GM12878 (cell line): ENCODE measurements around the gene TBC1D1. TPM values are rescaled to one million over a fixed set of nuclear protein-coding genes. Genes with fewer than 3 reads are reported as not detected.

ENCODE experiments used
- ATAC-seq: fragments of 200-7000 bp; cut with Tn5 transposase; 3 replicates; pipeline ENCODE4 v1.9.1; 2020; ENCODE audit warnings: mild to moderate bottlenecking, moderate library complexity
- BruUV-seq: library from RNA; stranded (reverse); fragments of 400-500 nt; replicated peaks from 2 replicates; lab custom pipeline; 2021; lab: Mats Ljungman, UMichigan
- CTCF ChIA-PET: fragments of 300-600 bp; sonication (Branson Sonifier 250); formaldehyde crosslinking; extraction: SDS; loops from one replicate; lab custom pipeline; 2021; ENCODE audit warnings: inconsistent platforms; lab: Yijun Ruan, JAX
- POLR2A ChIA-PET: fragments of 350-600 bp; formaldehyde crosslinking; extraction: SDS; loops from one replicate; lab custom pipeline; 2021; ENCODE audit warnings: inconsistent platforms; lab: Charles Lee
- RAD21 ChIA-PET: fragments of 300-600 bp; sonication (Branson Sonifier 250); formaldehyde crosslinking; loops from one replicate; lab custom pipeline; 2023; ENCODE audit warnings: antibody characterized with exemption; ENCODE audit not compliant: unreplicated experiment; lab: Charles Lee
- SMC1A ChIA-PET: fragments of 300-600 bp; sonication (Branson Sonifier 250); formaldehyde crosslinking; loops from one replicate; lab custom pipeline; 2023; ENCODE audit not compliant: unreplicated experiment, uncharacterized antibody; lab: Charles Lee
- DNase-seq: peaks from one replicate; pipeline ENCODE4 v3.0.0-alpha.2; 2011; ENCODE audit warnings: low read depth, low spot score
- FAIRE-seq: peaks from 3 replicates; lab custom pipeline; 2011; peaks lifted over from hg19 to GRCh38; lab: Jason Lieb, UNC
- H2AFZ ChIP-seq: 2 replicates; pipeline ENCODE4 v1.6.0; 2011; ENCODE audit warnings: low read depth, low read length, control low read depth; ENCODE audit not compliant: control insufficient read depth
- H3K27ac ChIP-seq: 2 replicates; pipeline ENCODE4 v1.5.1; 2011; ENCODE audit warnings: control low read depth; ENCODE audit not compliant: control insufficient read depth, insufficient read depth
- H3K27me3 ChIP-seq, 2 experiments: replicated peaks in 1 of 2; 2 replicates each; pipeline versions ENCODE4 v1.6.0 to v1.6.1; 2011; ENCODE audit warnings: low read length in 1 of 2; ENCODE audit not compliant: control insufficient read depth in 2 of 2, insufficient read depth in 2 of 2
- H3K36me3 ChIP-seq, 2 experiments: 2 replicates each; pipeline ENCODE4 v1.5.1; 2011; ENCODE audit warnings: low read length in 1 of 2; ENCODE audit not compliant: control insufficient read depth in 2 of 2, insufficient read depth in 2 of 2
- H3K4me1 ChIP-seq: 2 replicates; pipeline ENCODE4 v1.6.1; 2011; ENCODE audit warnings: mild to moderate bottlenecking, low read length, moderate library complexity, mixed read lengths; ENCODE audit not compliant: control insufficient read depth, insufficient read depth
- H3K4me2 ChIP-seq: 2 replicates; pipeline ENCODE4 v1.6.0; 2011; ENCODE audit warnings: control low read depth; ENCODE audit not compliant: control insufficient read depth, insufficient read depth
- H3K4me3 ChIP-seq: fragments of 200-600 bp; sonication (generic); 2 replicates; pipeline ENCODE4 v1.5.1; 2016
- H3K79me2 ChIP-seq: 2 replicates; pipeline ENCODE4 v1.6.0; 2011; ENCODE audit warnings: low read length; ENCODE audit not compliant: control insufficient read depth, insufficient read depth
- H3K9ac ChIP-seq: 2 replicates; pipeline ENCODE4 v1.8.0; 2011; ENCODE audit warnings: low read length, control low read depth, mixed read lengths; ENCODE audit not compliant: control insufficient read depth, insufficient read depth
- H3K9me3 ChIP-seq: replicated peaks from 3 replicates; pipeline ENCODE4 v1.5.1; 2011; ENCODE audit warnings: mild to moderate bottlenecking, low read length; ENCODE audit not compliant: control insufficient read depth, insufficient read depth
- H4K20me1 ChIP-seq: 2 replicates; pipeline ENCODE4 v1.6.0; 2011; ENCODE audit not compliant: control insufficient read depth, insufficient read depth
- CREB1 ChIP-seq: IDR thresholded peaks from 2 replicates; pipeline ENCODE4 v1.6.1; 2012; ENCODE audit warnings: low read depth, mild to moderate bottlenecking, inconsistent platforms
- CREM ChIP-seq: IDR thresholded peaks from 2 replicates; pipeline ENCODE4 v1.6.1; 2014; ENCODE audit warnings: antibody characterized with exemption, low read depth
- CTCF ChIP-seq, 3 experiments: IDR thresholded peaks in 2 of 3; conservative IDR thresholded peaks in 1 of 3; 2 replicates each; pipeline ENCODE4 v1.5.1; 2011; ENCODE audit warnings: low read depth in 3 of 3, low read length in 3 of 3, mild to moderate bottlenecking in 3 of 3, control low read depth in 2 of 3, moderate library complexity in 2 of 3, inconsistent platforms in 1 of 3, mixed read lengths in 1 of 3; ENCODE audit not compliant: control insufficient read depth in 2 of 3, insufficient read depth in 1 of 3; ENCODE audit errors: extremely low read depth in 1 of 3
- EGR1 ChIP-seq, 2 experiments: IDR thresholded peaks; 1 replicate in 1 of 2; 2 replicates in 1 of 2; pipeline ENCODE4 v1.6.1; 2011 to 2012; ENCODE audit warnings: low read depth in 2 of 2, low read length in 2 of 2, borderline replicate concordance in 1 of 2, mild to moderate bottlenecking in 1 of 2, moderate library complexity in 1 of 2
- ESRRA ChIP-seq: IDR thresholded peaks from 2 replicates; pipeline ENCODE4 v1.6.1; 2012; ENCODE audit warnings: mild to moderate bottlenecking, low read length, improper control_type of control experiment
- RAD21 ChIP-seq: IDR thresholded peaks from 2 replicates; pipeline ENCODE4 v1.6.1; 2011; ENCODE audit warnings: mild to moderate bottlenecking, low read depth, low read length, moderate library complexity; ENCODE audit not compliant: insufficient read depth
- SIX5 ChIP-seq: IDR thresholded peaks from 2 replicates; pipeline ENCODE4 v1.6.1; 2011; ENCODE audit warnings: mild to moderate bottlenecking, low read depth, low read length, moderate library complexity; ENCODE audit not compliant: severe bottlenecking
- SPI1 ChIP-seq: IDR thresholded peaks from 2 replicates; pipeline ENCODE4 v1.6.1; 2011; ENCODE audit warnings: low read depth, mild to moderate bottlenecking, low read length, moderate library complexity, borderline replicate concordance; ENCODE audit not compliant: insufficient read depth
- YY1 ChIP-seq: IDR thresholded peaks from 2 replicates; pipeline ENCODE4 v1.6.1; 2011; ENCODE audit warnings: low read depth, mild to moderate bottlenecking, low read length
- WGBS: methylation state at CpG from one replicate; pipeline ENCODE4 v1.1.6; 2016; ENCODE audit warnings: low lambda C conversion rate; ENCODE audit not compliant: insufficient replicate concordance, insufficient coverage; ENCODE audit errors: missing lambda C conversion rate; 5-methylcytosine and 5-hydroxymethylcytosine counted together
- in situ Hi-C: fragments of 300-500 bp; cut with MboI; formaldehyde crosslinking; loops from 9 replicates; pipeline ENCODE4 v1.14.3; 2018; ENCODE audit warnings: mixed read lengths
- intact Hi-C: fragments of 100-400 bp; cut with micrococcal nuclease; formaldehyde crosslinking; loops from one replicate; pipeline ENCODE4 v1.14.2; 2022; ENCODE audit not compliant: unreplicated experiment
- polyA plus RNA-seq, 11 experiments: library from polyadenylated mRNA; depleted of rRNA in 4 of 11; unstranded in 6 of 11; stranded (reverse) in 5 of 11; fragments of >200 nt; fragmentation: Nextera tagmentation in 4 of 11; fragmentation: Illumina TruSeq in 1 of 11; extraction: Ambion mirVana in 4 of 11; extraction: Trizol in 1 of 11; gene quantifications; 1 replicate in 1 of 11; 2 replicates in 10 of 11; pipeline versions ENCODE4 v1.2.1 to v1.2.3, GENCODE V29; 2011 to 2016; ENCODE audit warnings: inconsistent platforms in 2 of 11, missing spikeins in 2 of 11, low read depth in 1 of 11
- total RNA-seq, 4 experiments: library from RNA; depleted of rRNA in 3 of 4; stranded (reverse); fragments of >200 nt in 3 of 4; fragmentation: Illumina TruSeq in 1 of 4; extraction: Trizol in 1 of 4; gene quantifications; 2 replicates each; pipeline versions ENCODE4 v1.2.1 to v1.2.3, GENCODE V29; 2013 to 2021

Gene TBC1D1
- total and polyA plus RNA-seq, 10 of the 15 experiments (the other 5 are each of a cell fraction or from before 2014, with no cell fraction given), result 5.3 to 102 (median 57.8) TPM

GRCh38 chr4:37976507-37976906 lies 85.6 kb downstream of the TBC1D1 start (continued):
- TF ChIP-seq ESRRA, result no peak

GRCh38 chr4:37976991-37977470 lies 86.1 kb downstream of the TBC1D1 start:
- TF ChIP-seq CREM (no peak), EGR1 (IDR thresholded peaks at IDR 0.05; ENCODE audit: borderline replicate concordance in 1 of 2, low read depth in 2 of 2, low read length in 2 of 2) (peak in 1 of 2 experiments; percentile 44; a peak in 1 of 3 replicates), SPI1 (peak; percentile 50; the same call in 1 of the 2 replicates), RAD21 (0 out of 2 replicates have a peak, but pooled peaks have one; percentile 3), SIX5 (no peak), CREB1 (peak; percentile 14; the same call in 1 of the 2 replicates), CTCF (IDR thresholded peaks at IDR 0.05 in 2 of 3, conservative IDR thresholded peaks at IDR 0.05 in 1 of 3; ENCODE audit: control insufficient read depth in 2 of 3, extremely low read depth in 1 of 3, insufficient read depth in 1 of 3, low read depth in 3 of 3, low read length in 3 of 3) (0 out of 6 replicates have a peak, but pooled peaks of 1 of the 3 experiments have one; percentile 7), YY1 (no peak)
- TF ChIP-seq, all 136 proteins: peak for 5
- Histone ChIP-seq H3K27me3 (no peaks in the 10 kb centered on the region), H3K9ac (peak overlapping the region; percentile 64), H4K20me1 (no peaks in the 10 kb centered on the region), H3K36me3 (no peaks in the 10 kb centered on the region), H3K4me1 (peaks cover 21% of the 10 kb centered on the region), H3K9me3 (no peaks in the 10 kb centered on the region), H3K4me3 (peak overlapping the region; percentile 83; the same call in 1 of the 2 replicates), H3K4me2 (peak overlapping the region; percentile 63), H3K79me2 (peaks cover 18% of the 10 kb centered on the region), H2AFZ (peak overlapping the region; percentile 68), H3K27ac (peak overlapping the region; percentile 45)
- ATAC-seq (peak; percentile 81), DNase-seq (no peak), FAIRE-seq (no peak)
- no TSS peak for BruUV-seq
- 8% methylated on average over 4 of the region's 50 CpGs for WGBS
- ChIA-PET SMC1A (interaction anchor here (1.0 to 2.8 kb wide), 8 partner anchors 9 to 173 kb away, joined by 5 to 10 read pairs (median 6); no protein-coding TSS in a partner anchor), RAD21 (interaction anchor here (0.8 to 3.4 kb wide), 11 partner anchors 54 to 175 kb away, joined by 3 to 29 read pairs (median 4); partner anchors contain the start of genes PGM2 and TBC1D1), POLR2A (interaction anchor here (0.6 to 1.8 kb wide), 2 partner anchors 151 to 153 kb away, joined by 5 to 6 read pairs; partner anchors contain the start of gene PGM2), CTCF (interaction anchor here (0.6 to 5.6 kb wide), 15 partner anchors 10 to 374 kb away, joined by 3 to 69 read pairs (median 6); partner anchors contain the start of gene PGM2)
- intact Hi-C loops, result loop anchor here (1.0 to 5.0 kb wide), 4 partner anchors 80 to 170 kb away; partner anchors contain the start of genes PGM2 and TBC1D1
- in situ Hi-C loops, result no loop called here
